Bronchial epithelial cell (primary cell): ENCODE results near the gene GABARAP. TPM values are rescaled to one million over a fixed set of nuclear protein-coding genes. Genes with fewer than 3 reads are reported as not detected.

Experiments
- DNase-seq: peaks from one replicate; pipeline ENCODE4 v3.0.0-alpha.2; 2010; ENCODE audit warnings: low read depth
- FAIRE-seq: peaks from 2 replicates; lab custom pipeline; 2011; peaks lifted over from hg19 to GRCh38; lab: Jason Lieb, UNC
- H3K27me3 ChIP-seq: 2 replicates; pipeline ENCODE4 v1.5.1; 2011; ENCODE audit warnings: low read length; ENCODE audit not compliant: control insufficient read depth, insufficient read depth
- H3K36me3 ChIP-seq: 2 replicates; pipeline ENCODE4 v1.5.1; 2011; ENCODE audit warnings: low read length; ENCODE audit not compliant: control insufficient read depth, insufficient read depth
- H3K4me3 ChIP-seq: 2 replicates; pipeline ENCODE4 v1.5.1; 2011; ENCODE audit warnings: mild to moderate bottlenecking, low read depth, low read length, control low read depth
- total RNA-seq: library from RNA; depleted of rRNA; stranded (reverse); fragments of >200 nt; gene quantifications from 2 replicates; pipeline ENCODE4 v1.2.1, GENCODE V29; 2014
- TF ChIP-seq, protein P1 (sequence below): IDR thresholded peaks from 2 replicates; pipeline ENCODE4 v1.5.1; 2011; ENCODE audit warnings: mild to moderate bottlenecking, moderate library complexity, low read length, control low read depth, inconsistent platforms; ENCODE audit not compliant: insufficient read depth, severe bottlenecking

GABARAP gene
- total RNA-seq, 1 donor from 2014 or later = 50.8 TPM

DNA sequence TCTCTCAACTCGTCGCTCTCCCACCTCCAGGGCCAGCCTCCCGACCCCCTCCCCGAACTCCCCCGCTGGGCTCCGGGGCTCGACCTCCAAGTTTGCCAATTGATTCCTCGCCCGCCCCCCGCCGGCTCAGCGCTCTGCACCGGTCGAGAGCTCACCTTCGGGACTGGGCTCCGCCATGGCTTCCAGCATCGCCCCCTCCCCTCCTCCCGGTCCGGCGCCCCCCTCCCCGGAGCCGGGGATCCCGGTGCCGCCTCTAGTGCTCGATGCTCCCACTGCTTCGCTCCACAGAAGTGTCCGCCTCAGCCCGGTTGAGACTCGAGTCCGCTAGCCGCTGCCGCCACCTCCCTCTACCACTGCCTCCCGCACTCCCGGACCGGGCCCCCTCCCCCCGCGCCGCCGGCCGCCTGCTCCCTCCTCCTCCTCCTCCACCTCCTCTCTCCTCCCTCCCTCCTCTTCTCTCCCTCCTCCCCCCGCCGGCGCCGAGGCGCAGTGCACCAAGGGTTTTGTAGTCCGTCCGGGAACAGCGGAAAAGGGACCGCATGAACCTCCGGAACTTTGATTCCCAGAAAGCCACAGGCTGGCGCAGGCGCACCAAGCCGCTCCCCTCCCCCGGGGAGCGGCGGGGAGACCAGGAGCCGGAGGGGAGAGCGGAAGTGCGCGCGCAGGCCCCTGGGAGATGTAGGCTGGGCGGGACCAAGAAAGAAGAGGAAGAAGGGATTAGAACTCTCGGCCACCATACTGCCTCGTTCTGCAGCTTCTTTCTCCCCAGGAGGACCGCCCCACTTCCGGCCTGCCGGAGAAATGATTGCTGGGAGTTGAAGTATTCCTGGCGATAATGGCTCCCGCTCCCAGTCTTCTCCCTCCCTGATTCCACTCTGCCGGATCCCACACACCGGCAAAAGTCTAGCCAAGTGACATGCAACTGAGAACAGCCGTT lies 2.9 kb downstream of the GABARAP start, which contains the start of gene PHF23:
PHF23 (minus strand) TSS at position 367 of the 937 bp plus-strand sequence; CDS start at position 189, 178 bp downstream.
- TF ChIP-seq, protein P1, sequence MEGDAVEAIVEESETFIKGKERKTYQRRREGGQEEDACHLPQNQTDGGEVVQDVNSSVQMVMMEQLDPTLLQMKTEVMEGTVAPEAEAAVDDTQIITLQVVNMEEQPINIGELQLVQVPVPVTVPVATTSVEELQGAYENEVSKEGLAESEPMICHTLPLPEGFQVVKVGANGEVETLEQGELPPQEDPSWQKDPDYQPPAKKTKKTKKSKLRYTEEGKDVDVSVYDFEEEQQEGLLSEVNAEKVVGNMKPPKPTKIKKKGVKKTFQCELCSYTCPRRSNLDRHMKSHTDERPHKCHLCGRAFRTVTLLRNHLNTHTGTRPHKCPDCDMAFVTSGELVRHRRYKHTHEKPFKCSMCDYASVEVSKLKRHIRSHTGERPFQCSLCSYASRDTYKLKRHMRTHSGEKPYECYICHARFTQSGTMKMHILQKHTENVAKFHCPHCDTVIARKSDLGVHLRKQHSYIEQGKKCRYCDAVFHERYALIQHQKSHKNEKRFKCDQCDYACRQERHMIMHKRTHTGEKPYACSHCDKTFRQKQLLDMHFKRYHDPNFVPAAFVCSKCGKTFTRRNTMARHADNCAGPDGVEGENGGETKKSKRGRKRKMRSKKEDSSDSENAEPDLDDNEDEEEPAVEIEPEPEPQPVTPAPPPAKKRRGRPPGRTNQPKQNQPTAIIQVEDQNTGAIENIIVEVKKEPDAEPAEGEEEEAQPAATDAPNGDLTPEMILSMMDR = no peak
- H3K4me3 ChIP-seq = peak within 1 kb of the TSS; percentile 74
- peak; percentile 98 for DNase-seq
- peaks cover 18% of the 10 kb centered on the region for H3K36me3 ChIP-seq
- no peaks in the 10 kb centered on the region for H3K27me3 ChIP-seq
- no peak for FAIRE-seq

DNA sequence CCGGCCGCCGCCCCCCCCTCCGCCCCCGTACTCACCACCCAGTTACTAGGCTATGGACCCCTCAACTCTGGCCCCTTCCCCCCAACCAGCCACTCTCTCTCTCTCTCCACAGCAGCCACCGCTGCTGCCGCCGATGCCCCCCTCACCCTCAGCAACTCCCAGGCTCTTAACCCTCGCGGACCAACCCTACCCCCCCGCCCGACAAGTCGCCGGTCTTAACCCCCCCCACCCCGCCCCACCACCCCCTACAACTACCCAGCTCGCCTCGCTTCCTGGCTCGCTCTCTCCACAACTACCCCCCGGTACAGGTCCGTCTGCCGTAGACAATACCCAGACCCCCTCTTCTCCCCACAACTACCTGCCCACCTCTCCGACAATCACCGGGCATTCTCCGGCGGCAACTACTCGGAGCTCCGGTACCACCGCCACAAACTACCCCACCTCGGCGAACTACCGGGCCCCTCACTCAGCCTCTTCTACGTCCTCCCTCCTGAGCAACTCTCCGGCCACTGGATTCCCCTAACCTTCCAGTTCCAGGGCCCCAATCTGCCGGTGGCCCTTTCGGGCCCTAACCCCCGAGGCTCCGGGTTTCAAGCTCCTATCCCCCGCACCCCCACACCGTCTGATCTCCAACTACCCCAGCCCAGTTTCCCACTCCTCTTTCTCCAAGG lies 3.7 kb downstream of the GABARAP start:
- FAIRE-seq (no peak), DNase-seq (no peak)
- Histone ChIP-seq H3K27me3 (no peaks in the 10 kb centered on the region), H3K4me3 (peak overlapping the region; percentile 74), H3K36me3 (peaks cover 17% of the 10 kb centered on the region)
- TF ChIP-seq, protein P1 = no peak

DNA sequence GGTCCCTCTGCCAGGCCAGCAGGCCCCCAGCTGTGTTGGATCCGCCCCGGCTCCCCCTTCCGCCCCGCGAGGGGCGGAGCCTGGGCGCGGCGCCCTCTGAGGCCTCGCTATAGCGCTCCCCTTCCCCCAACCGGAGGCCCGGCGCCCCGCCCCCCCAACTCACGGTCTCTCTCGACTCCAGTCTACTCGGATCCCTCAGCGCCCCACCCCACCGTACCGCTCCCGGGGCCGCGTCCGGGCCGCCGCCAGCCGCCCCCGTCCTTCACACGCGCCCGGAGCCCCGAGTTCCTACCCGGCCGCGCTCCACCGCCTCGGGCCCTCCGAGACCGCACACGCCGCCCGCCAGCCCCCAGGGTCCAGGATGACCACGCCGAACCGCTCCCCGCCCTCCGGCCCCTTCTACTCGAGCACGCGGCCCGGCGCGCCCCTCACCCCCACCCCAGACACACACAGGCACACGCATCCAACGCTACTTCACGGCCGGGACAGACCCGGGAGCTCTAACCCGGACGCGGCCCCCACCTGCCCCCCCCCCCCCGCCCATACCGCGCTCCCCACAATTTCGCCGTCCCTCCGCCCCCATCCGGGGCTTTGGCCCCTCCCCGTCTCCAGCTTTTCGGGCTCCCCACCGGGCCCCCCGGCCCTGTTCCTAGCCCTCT lies 4.4 kb downstream of the GABARAP start:
- DNase-seq = no peak
- peaks cover 17% of the 10 kb centered on the region for H3K36me3 ChIP-seq
- TF ChIP-seq, protein P1 = no peak
- FAIRE-seq = no peak
- peak overlapping the region; percentile 74 for H3K4me3 ChIP-seq
- no peaks in the 10 kb centered on the region for H3K27me3 ChIP-seq

DNA sequence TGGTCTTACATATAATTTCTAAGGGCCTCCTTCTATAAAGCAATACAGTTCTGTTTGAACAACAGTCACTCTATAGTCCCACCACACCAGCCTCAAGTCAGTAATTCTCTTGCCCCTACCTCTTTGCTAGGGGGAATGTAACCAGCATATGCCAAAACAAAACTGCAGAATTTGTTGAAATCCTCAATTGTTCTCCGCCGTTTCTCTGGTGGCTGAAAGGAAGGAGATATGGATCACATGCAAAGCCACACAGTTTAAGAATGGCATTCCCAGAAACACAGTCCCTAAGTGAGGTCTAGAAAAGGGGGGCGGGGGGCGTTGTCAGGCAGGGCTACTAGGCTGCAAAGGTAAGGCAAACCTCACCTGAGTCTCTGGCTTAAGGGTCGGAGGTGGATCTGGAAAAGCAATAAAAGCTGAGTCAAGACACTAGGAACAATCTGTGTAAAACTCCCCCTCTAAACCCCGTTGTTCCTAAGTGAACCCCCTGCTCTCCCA lies 4.9 kb downstream of the GABARAP start:
- H3K27me3 ChIP-seq = no peaks in the 10 kb centered on the region
- TF ChIP-seq, protein P1 = no peak
- DNase-seq (no peak), FAIRE-seq (no peak)
- H3K4me3 ChIP-seq = peak overlapping the region; percentile 74
- peaks cover 17% of the 10 kb centered on the region for H3K36me3 ChIP-seq

DNA sequence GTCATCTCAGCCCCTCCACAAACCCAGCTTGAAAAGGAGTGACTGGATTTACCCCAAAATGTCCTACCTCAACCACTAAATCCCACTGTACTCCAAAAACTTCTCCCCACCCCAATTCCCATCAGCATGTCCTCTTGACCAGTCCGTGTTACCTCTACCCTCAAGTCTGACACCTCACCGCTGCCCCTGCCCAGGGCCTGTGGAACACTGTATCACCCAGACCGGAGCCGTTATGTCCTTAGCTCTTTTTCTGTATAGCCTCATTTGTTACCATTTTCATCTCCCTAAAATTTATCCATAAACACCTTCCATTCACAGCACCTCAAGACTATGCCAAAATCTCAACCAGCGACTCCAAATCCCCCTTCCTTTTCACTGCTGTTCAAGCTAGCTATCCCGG lies 5.4 kb downstream of the GABARAP start:
- FAIRE-seq (no peak), DNase-seq (no peak)
- Histone ChIP-seq H3K4me3 (no peak overlapping the region), H3K27me3 (no peaks in the 10 kb centered on the region), H3K36me3 (peaks cover 17% of the 10 kb centered on the region)
- TF ChIP-seq, protein P1 = no peak
